Ascending aorta (tissue), 2 donors: ENCODE measurements around the gene SLC15A1. TPM values are rescaled to one million over a fixed set of nuclear protein-coding genes. Genes with fewer than 3 reads are reported as not detected.
A peak's percentile ranks its signal among the peaks of the same experiment; 100 is the strongest.

Source experiments
- DNase-seq, 2 donors: peaks; one replicate each; pipeline ENCODE4 v3.0.0-alpha.2; 2019; ENCODE audit warnings: low spot score in 2 of 2
- H3K27ac ChIP-seq, 2 donors: fragments of 200-600 bp; sonication (generic); one replicate each; pipeline ENCODE4 v1.5.1; 2016 to 2017; ENCODE audit warnings: mild to moderate bottlenecking in 1 of 2
- H3K27me3 ChIP-seq: fragments of 200-600 bp; sonication (generic); one replicate; pipeline ENCODE4 v1.5.1; 2017
- H3K36me3 ChIP-seq, 2 donors: fragments of 200-600 bp; sonication (generic); one replicate each; pipeline ENCODE4 v1.5.1; 2016
- H3K4me1 ChIP-seq, 2 donors: fragments of 200-600 bp; sonication (generic); one replicate each; pipeline ENCODE4 v1.5.1; 2016 to 2017; ENCODE audit warnings: mild to moderate bottlenecking in 1 of 2
- H3K4me3 ChIP-seq, 2 donors: fragments of 200-600 bp; sonication (generic); one replicate each; pipeline ENCODE4 v1.5.1; 2016 to 2017; ENCODE audit warnings: mild to moderate bottlenecking in 1 of 2
- H3K9me3 ChIP-seq, 2 donors: fragments of 200-600 bp; sonication (generic); one replicate each; pipeline ENCODE4 v1.5.1; 2016
- intact Hi-C: fragments of 100-400 bp; cut with DNase I; formaldehyde crosslinking; loops from one replicate; pipeline ENCODE4 v1.15.1; 2023
- total RNA-seq: library from RNA; depleted of rRNA; stranded (reverse); fragments of >200 nt; gene quantifications from one replicate; pipeline ENCODE4 v1.1.0, GENCODE V29; 2016
- TF ChIP-seq, protein P1 (sequence below), 3 experiments: fragments of 200-600 bp in 2 of 3; fragments of 450-650 bp in 1 of 3; sonication (generic) in 2 of 3; IDR thresholded peaks; one replicate each; pipeline ENCODE4 v1.5.1; 2016 to 2019; ENCODE audit warnings: antibody characterized with exemption in 3 of 3, mild to moderate bottlenecking in 1 of 3, moderate library complexity in 1 of 3

Gene SLC15A1, protein sequence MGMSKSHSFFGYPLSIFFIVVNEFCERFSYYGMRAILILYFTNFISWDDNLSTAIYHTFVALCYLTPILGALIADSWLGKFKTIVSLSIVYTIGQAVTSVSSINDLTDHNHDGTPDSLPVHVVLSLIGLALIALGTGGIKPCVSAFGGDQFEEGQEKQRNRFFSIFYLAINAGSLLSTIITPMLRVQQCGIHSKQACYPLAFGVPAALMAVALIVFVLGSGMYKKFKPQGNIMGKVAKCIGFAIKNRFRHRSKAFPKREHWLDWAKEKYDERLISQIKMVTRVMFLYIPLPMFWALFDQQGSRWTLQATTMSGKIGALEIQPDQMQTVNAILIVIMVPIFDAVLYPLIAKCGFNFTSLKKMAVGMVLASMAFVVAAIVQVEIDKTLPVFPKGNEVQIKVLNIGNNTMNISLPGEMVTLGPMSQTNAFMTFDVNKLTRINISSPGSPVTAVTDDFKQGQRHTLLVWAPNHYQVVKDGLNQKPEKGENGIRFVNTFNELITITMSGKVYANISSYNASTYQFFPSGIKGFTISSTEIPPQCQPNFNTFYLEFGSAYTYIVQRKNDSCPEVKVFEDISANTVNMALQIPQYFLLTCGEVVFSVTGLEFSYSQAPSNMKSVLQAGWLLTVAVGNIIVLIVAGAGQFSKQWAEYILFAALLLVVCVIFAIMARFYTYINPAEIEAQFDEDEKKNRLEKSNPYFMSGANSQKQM
- total RNA-seq = not detected

DNA sequence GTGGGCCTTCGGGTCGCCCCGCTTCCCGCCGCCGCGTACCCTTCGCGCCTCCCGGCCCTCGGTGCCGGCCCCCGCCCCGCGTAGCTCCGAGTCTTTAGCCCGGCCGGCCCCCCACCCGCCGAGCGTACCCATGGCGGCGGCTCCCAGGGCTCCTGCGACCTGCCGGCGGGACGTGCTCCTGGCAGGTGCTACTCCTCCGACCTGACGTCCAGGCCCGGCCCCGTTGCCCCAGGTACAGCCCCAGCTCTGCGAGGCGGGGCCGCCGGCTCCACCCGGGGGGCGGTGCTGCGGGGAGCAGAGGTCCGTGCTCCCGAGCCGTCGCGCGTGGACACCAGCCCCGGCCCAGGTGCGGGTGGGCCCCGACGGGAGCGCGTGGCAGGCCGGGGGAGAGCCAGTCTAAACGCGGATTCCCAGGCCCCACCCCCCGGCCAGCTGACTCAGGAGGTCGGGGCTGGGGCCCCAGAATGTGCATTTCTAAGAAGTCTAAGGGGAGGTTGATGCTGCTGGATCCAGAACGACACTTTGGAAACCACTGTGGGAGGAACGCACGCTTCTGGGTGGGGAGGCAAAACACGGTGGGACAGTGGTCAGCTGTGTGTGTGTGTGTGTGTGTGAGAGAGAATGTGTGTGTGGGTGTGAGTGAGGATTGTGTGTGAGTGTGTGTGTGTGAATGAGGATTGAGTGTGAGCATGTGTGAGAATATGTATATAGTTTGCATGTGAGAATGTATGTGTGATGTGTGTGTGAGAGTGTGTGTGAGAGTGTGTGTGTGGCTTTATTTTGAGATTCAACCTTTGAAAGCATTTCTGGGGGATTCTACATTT, at the start of gene SLC15A1:
Gene SLC15A1 (minus strand): TSS at position 206 of the 824 bp plus-strand sequence. CDS start 74 bp downstream, at position 132.
- Histone ChIP-seq H3K27ac (no peak within 1 kb of the TSS), H3K9me3 (no peaks in the 10 kb centered on the region), H3K4me3 (peak within 1 kb of the TSS; percentile 50 to 54), H3K4me1 (peaks cover 0 to 8% of the 10 kb centered on the region in 2 donors), H3K36me3 (no peaks in the 10 kb centered on the region), H3K27me3 (peaks cover 13% of the 10 kb centered on the region)
- no peak for DNase-seq
- intact Hi-C loops = no loop called here
- TF ChIP-seq, protein P1, sequence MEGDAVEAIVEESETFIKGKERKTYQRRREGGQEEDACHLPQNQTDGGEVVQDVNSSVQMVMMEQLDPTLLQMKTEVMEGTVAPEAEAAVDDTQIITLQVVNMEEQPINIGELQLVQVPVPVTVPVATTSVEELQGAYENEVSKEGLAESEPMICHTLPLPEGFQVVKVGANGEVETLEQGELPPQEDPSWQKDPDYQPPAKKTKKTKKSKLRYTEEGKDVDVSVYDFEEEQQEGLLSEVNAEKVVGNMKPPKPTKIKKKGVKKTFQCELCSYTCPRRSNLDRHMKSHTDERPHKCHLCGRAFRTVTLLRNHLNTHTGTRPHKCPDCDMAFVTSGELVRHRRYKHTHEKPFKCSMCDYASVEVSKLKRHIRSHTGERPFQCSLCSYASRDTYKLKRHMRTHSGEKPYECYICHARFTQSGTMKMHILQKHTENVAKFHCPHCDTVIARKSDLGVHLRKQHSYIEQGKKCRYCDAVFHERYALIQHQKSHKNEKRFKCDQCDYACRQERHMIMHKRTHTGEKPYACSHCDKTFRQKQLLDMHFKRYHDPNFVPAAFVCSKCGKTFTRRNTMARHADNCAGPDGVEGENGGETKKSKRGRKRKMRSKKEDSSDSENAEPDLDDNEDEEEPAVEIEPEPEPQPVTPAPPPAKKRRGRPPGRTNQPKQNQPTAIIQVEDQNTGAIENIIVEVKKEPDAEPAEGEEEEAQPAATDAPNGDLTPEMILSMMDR (IDR thresholded peaks at IDR 0.05) = no peak

DNA sequence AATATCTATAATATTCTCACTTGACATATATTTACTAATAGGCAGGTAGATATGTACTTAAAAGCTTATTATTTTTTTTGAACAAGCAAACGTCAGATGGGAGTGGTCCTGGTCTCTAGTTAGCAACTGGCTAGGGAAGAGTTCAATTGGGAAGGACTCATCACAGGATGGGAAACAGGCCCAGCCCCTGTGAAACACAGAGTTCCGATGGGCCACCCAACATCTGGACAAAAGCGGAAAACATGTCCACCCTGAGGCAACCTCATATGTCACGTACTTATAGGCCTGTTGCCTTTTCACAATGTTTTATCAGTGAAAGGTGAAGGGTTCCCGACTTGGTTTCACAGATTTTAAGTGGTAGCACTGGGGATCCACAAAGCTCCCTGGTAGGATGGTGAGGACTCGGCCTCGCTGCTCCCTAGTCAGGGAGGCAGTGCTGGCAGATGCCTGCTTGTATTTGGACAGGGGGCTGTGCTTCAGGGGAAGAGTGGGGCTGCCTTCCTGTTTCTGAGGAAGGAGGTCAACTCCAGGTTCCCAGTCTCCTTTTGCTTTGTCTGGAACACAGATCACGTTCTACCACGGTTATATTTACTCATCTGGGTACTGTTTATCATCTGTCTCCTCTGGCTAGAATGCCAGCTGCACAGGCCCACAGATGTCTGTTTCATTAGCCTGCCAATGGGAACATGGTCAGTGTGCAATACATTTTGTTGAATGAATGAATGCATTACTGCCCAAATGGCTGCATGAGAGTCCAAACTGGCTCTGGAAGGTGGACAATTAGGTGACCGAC, 49.4 kb upstream of the SLC15A1 start:
- no peak for DNase-seq
- Histone ChIP-seq H3K36me3 (peaks cover 9 to 54% of the 10 kb centered on the region in 2 donors), H3K27ac (no peak overlapping the region), H3K4me1 (no peaks in the 10 kb centered on the region), H3K9me3 (no peaks in the 10 kb centered on the region), H3K4me3 (no peak overlapping the region), H3K27me3 (no peaks in the 10 kb centered on the region)
- intact Hi-C loops = no loop called here
- TF ChIP-seq, protein P1 (IDR thresholded peaks at IDR 0.05) = no peak

DNA sequence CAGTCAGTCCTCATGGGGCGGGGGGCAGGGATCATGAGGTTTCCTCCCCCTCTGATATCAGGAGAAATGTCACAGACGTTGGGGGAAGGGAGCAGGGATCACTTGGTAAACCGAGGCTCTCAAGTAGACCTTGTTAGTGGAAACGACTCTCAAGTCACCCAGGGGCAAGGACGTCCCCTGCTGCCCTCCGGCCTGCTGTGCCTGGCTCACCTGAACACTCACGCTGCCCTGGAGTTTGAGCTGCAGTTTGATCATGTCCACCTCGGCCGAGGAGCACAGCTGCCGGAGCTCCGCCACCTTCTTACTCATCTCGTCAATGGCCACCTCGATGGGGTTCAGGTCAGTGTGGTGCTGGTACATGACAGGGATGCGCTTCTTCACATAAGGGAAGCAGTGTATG, 47.6 kb upstream of the SLC15A1 start:
- intact Hi-C loops = no loop called here
- no peak overlapping the region for H3K27ac ChIP-seq
- H3K9me3 ChIP-seq = no peaks in the 10 kb centered on the region
- H3K4me1 ChIP-seq = no peaks in the 10 kb centered on the region
- DNase-seq = no peak
- H3K36me3 ChIP-seq = peaks cover 22 to 58% of the 10 kb centered on the region in 2 donors
- TF ChIP-seq, protein P1 (IDR thresholded peaks at IDR 0.05) = no peak
- H3K27me3 ChIP-seq = no peaks in the 10 kb centered on the region
- H3K4me3 ChIP-seq = no peak overlapping the region

DNA sequence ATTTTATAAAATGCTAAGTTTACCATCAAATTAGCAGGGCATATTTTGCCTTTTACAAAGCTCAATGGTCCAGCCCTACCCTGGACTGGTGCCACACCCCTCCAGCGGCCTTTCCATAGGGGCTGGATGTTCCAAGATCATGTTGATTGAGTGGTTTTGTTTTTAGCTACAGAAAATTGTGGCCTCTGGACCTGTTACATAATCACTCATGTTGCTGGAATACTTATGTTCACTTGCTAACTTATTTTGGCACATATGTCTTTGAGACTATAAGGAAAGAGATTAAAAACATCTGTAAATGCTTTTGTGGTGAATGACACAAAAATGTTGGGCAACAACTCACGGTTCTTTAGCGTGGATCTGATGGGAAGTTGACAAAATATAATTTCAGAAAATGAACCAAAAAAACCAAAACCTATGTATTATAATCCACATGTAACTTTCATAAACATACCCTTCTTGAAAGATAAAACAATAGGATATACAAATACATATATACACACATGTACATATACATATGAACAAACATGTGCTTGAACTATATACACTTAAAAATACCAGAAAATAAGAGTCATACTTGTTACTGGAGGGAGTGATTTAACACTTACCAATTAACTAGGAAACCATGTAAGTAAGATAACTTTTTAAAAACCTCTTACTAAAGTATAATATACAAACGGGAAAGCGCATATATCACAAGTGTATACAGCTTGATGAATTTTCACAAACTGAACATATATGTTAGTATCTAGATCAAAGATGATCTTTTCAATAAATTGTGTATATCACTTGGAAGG, 46.6 kb upstream of the SLC15A1 start:
- no peaks in the 10 kb centered on the region for H3K27me3 ChIP-seq
- no peak overlapping the region for H3K27ac ChIP-seq
- no peaks in the 10 kb centered on the region for H3K4me1 ChIP-seq
- TF ChIP-seq, protein P1 (IDR thresholded peaks at IDR 0.05) = no peak
- no peaks in the 10 kb centered on the region for H3K9me3 ChIP-seq
- H3K4me3 ChIP-seq = no peak overlapping the region
- DNase-seq = no peak
- peaks cover 20 to 57% of the 10 kb centered on the region in 2 donors for H3K36me3 ChIP-seq
- intact Hi-C loops = no loop called here
